DND-41 (cell line): ENCODE data around the gene FAM222B.

Experiments used
- ATAC-seq: fragments of 200-7000 bp; cut with Tn5 transposase; 3 replicates; pipeline ENCODE4 v1.9.1; 2021; ENCODE audit warnings: low read depth; ENCODE audit not compliant: insufficient read depth
- DNase-seq: peaks from one replicate; pipeline ENCODE4 v3.0.0-alpha.2; 2020
- H2AFZ ChIP-seq: 2 replicates; pipeline ENCODE4 v1.6.0; 2012; ENCODE audit warnings: low read depth, low read length
- H3K27ac ChIP-seq: 2 replicates; pipeline ENCODE4 v1.5.1; 2012; ENCODE audit warnings: low read length, inconsistent platforms
- H3K27me3 ChIP-seq: fragments of 200-600 bp; sonication (generic); 2 replicates; pipeline ENCODE4 v1.6.0; 2012; ENCODE audit warnings: low read length, mild to moderate bottlenecking, inconsistent platforms; ENCODE audit not compliant: insufficient read depth, poor library complexity
- H3K36me3 ChIP-seq: 2 replicates; pipeline ENCODE4 v1.5.1; 2012; ENCODE audit warnings: low read length, inconsistent platforms; ENCODE audit not compliant: insufficient read depth
- H3K4me1 ChIP-seq: 2 replicates; pipeline ENCODE4 v1.5.1; 2012; ENCODE audit warnings: mild to moderate bottlenecking, low read length; ENCODE audit not compliant: insufficient read depth
- H3K4me2 ChIP-seq: 2 replicates; pipeline ENCODE4 v1.6.0; 2012; ENCODE audit warnings: mild to moderate bottlenecking, moderate library complexity, low read length, inconsistent platforms; ENCODE audit not compliant: insufficient read depth
- H3K4me3 ChIP-seq, 2 experiments: fragments of 200-600 bp in 1 of 2; shearing (Covaris generic) in 1 of 2; 2 replicates each; pipeline ENCODE4 v1.5.1; 2012 to 2016; ENCODE audit warnings: inconsistent platforms in 2 of 2, low read length in 2 of 2, mild to moderate bottlenecking in 2 of 2, low read depth in 1 of 2, moderate library complexity in 1 of 2
- H3K79me2 ChIP-seq: 2 replicates; pipeline ENCODE4 v1.6.0; 2012; ENCODE audit warnings: low read length, inconsistent platforms; ENCODE audit not compliant: insufficient read depth
- H3K9ac ChIP-seq: 2 replicates; pipeline ENCODE4 v1.6.0; 2012; ENCODE audit warnings: low read depth, mild to moderate bottlenecking, inconsistent platforms, low read length, moderate library complexity
- H3K9me3 ChIP-seq: 2 replicates; pipeline ENCODE4 v1.5.1; 2012; ENCODE audit warnings: low read length, moderate library complexity, mild to moderate bottlenecking, inconsistent platforms; ENCODE audit not compliant: insufficient read depth, severe bottlenecking
- H4K20me1 ChIP-seq: 2 replicates; pipeline ENCODE4 v1.6.0; 2012; ENCODE audit warnings: low read length; ENCODE audit not compliant: insufficient read depth
- EZH2 ChIP-seq: IDR thresholded peaks from 3 replicates; pipeline ENCODE4 v1.6.1; 2012; ENCODE audit warnings: borderline replicate concordance, low read depth, mild to moderate bottlenecking, moderate library complexity, low read length, inconsistent platforms; ENCODE audit not compliant: severe bottlenecking
- TF ChIP-seq, protein P1 (sequence below): IDR thresholded peaks from 2 replicates; pipeline ENCODE4 v1.5.1; 2012; ENCODE audit warnings: borderline replicate concordance, low read length, moderate library complexity, mild to moderate bottlenecking; ENCODE audit not compliant: poor library complexity, severe bottlenecking; ENCODE audit errors: extremely low read depth

FAM222B gene

GRCh38 chr17:28875848-28876550 is 33.4 kb upstream of the FAM222B start:
- no peaks in the 10 kb centered on the region for H4K20me1 ChIP-seq
- no peaks in the 10 kb centered on the region for H3K79me2 ChIP-seq
- H3K4me2 ChIP-seq, result no peak overlapping the region
- no peaks in the 10 kb centered on the region for H3K9me3 ChIP-seq
- no peak overlapping the region for H3K9ac ChIP-seq
- DNase-seq (no peak), ATAC-seq (no peak; the same call in 2 of the 3 replicates)
- 0 out of 2 replicates have a peak, but pooled peaks cover 4% of the 10 kb centered on the region for H3K4me1 ChIP-seq
- TF ChIP-seq, protein P1, sequence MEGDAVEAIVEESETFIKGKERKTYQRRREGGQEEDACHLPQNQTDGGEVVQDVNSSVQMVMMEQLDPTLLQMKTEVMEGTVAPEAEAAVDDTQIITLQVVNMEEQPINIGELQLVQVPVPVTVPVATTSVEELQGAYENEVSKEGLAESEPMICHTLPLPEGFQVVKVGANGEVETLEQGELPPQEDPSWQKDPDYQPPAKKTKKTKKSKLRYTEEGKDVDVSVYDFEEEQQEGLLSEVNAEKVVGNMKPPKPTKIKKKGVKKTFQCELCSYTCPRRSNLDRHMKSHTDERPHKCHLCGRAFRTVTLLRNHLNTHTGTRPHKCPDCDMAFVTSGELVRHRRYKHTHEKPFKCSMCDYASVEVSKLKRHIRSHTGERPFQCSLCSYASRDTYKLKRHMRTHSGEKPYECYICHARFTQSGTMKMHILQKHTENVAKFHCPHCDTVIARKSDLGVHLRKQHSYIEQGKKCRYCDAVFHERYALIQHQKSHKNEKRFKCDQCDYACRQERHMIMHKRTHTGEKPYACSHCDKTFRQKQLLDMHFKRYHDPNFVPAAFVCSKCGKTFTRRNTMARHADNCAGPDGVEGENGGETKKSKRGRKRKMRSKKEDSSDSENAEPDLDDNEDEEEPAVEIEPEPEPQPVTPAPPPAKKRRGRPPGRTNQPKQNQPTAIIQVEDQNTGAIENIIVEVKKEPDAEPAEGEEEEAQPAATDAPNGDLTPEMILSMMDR, result no peak
- no peak for TF ChIP-seq EZH2
- H3K27ac ChIP-seq, result no peak overlapping the region
- H3K36me3 ChIP-seq, result peaks cover 7% of the 10 kb centered on the region; the same call in 1 of the 2 replicates
- no peak overlapping the region for H3K4me3 ChIP-seq
- no peak overlapping the region for H2AFZ ChIP-seq
- no peaks in the 10 kb centered on the region for H3K27me3 ChIP-seq

DNA sequence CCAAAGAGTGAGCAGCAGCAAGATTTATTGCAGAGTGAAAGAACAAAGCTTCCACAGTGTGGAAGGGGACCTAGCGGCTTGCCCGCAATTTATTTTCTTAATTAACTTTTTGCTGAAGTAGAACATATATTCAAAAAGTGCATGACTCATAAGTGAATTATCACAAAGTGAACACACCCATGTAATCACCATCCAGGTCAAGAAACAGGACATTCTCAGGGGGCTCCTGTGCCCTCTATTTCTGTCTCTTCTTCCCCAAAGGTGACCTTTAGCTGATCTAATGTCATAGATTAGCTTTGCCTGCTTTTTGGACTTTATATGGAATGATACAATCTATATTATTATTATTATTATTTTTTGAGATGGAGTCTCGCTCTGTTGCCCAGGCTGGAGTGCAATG is 32.2 kb upstream of the FAM222B start:
- Histone ChIP-seq H4K20me1 (no peaks in the 10 kb centered on the region), H3K9me3 (no peaks in the 10 kb centered on the region), H3K9ac (no peak overlapping the region), H2AFZ (no peak overlapping the region), H3K4me1 (0 out of 2 replicates have a peak, but pooled peaks cover 5% of the 10 kb centered on the region), H3K79me2 (no peaks in the 10 kb centered on the region), H3K4me2 (no peak overlapping the region), H3K4me3 (no peak overlapping the region), H3K27ac (no peak overlapping the region), H3K27me3 (no peaks in the 10 kb centered on the region), H3K36me3 (no peaks in the 10 kb centered on the region)
- ATAC-seq (no peak), DNase-seq (no peak)
- no peak for TF ChIP-seq EZH2
- TF ChIP-seq, protein P1, result no peak

- Histone ChIP-seq H2AFZ (no peak overlapping the region), H3K36me3 (no peaks in the 10 kb centered on the region), H3K9ac (no peak overlapping the region)
Measured at GRCh38 chr17:28873839-28874238, 31.2 kb upstream of the FAM222B start.

More at GRCh38 chr17:28873839-28874238, 31.2 kb upstream of the FAM222B start:
- no peak overlapping the region for H3K4me3 ChIP-seq
- H3K4me2 ChIP-seq, result no peak overlapping the region
- H3K9me3 ChIP-seq, result no peaks in the 10 kb centered on the region
- no peak overlapping the region for H3K27ac ChIP-seq
- H3K79me2 ChIP-seq, result no peaks in the 10 kb centered on the region
- no peaks in the 10 kb centered on the region for H4K20me1 ChIP-seq
- no peak for DNase-seq
- no peak for TF ChIP-seq EZH2
- TF ChIP-seq, protein P1, result no peak
- no peaks in the 10 kb centered on the region for H3K27me3 ChIP-seq
- ATAC-seq, result no peak
- 0 out of 2 replicates have a peak, but pooled peaks cover 5% of the 10 kb centered on the region for H3K4me1 ChIP-seq
